ENCODE data around the gene ABHD12.

ABHD12 gene

GRCh38 chr20:25257130-25257529, 133.5 kb downstream of the ABHD12 start:
- DNase-seq (ENCODE audit: low spot score): no peak

GRCh38 chr20:25256226-25256859, 134.3 kb downstream of the ABHD12 start:
- no peak for DNase-seq (ENCODE audit: low spot score)

GRCh38 chr20:25254986-25255680, 135.5 kb downstream of the ABHD12 start:
- DNase-seq (ENCODE audit: low spot score): peak; percentile 76

- peak; percentile 57 for DNase-seq (ENCODE audit: low spot score)
These were observed 136.1 kb downstream of the ABHD12 start for GRCh38 chr20:25254571-25254970.

- no peak for DNase-seq (ENCODE audit: low spot score)
These were observed 136.9 kb downstream of the ABHD12 start for GRCh38 chr20:25253606-25254275.

- no peak for DNase-seq (ENCODE audit: low spot score)
These were observed 137.8 kb downstream of the ABHD12 start for GRCh38 chr20:25252686-25253421.

GRCh38 chr20:25252230-25252651, 138.4 kb downstream of the ABHD12 start:
- no peak for DNase-seq (ENCODE audit: low spot score)

- peak; percentile 67 for DNase-seq (ENCODE audit: low spot score)
These were observed 139.1 kb downstream of the ABHD12 start for GRCh38 chr20:25251558-25251957.

GRCh38 chr20:25251019-25251418, 139.6 kb downstream of the ABHD12 start:
- DNase-seq (ENCODE audit: low spot score): no peak

- no peak for DNase-seq (ENCODE audit: low spot score)
These were observed 140.1 kb downstream of the ABHD12 start for GRCh38 chr20:25250508-25250907.

Data from globus pallidus (tissue), 1 donor.